ENCODE results near the gene SIRT2.

- TF ChIP-seq CTCF (conservative IDR thresholded peaks at IDR 0.05; ENCODE audit: low read length): no peak
- no peak for TF ChIP-seq EZH2phosphoT487 (IDR thresholded peaks at IDR 0.05; ENCODE audit: borderline replicate concordance)
Measured at GRCh38 chr19:38921420-38922274, 22.2 kb upstream of the SIRT2 start.

Data from Loucy (cell line).